ENCODE results near the gene PRKAB2.
"Not testable (repeated sequence)": the region's sequence is repeated elsewhere in the genome, so short reads cannot be mapped to it uniquely, and the experiment has no call there.

Gene PRKAB2

DNA sequence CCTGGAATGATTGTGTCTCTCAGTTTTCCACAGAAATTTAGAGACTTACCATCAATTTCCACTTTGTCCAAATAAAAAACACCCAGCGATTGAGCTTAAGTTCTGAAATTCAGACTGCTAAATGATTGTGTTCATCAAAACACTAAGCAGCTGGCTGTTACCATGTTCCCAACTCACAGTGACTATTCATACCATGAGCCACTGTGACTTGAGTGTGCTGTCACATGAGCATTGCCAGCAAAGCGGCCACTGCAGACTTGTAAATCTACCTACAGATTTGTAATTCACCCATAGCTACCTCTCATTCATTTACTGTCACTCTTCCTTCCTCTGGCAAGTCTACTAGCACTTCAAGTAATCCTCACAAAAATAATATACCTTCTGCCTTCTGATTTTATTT, 17.2 kb upstream of the PRKAB2 start:
- in situ Hi-C loops (cut with HindIII; ENCODE audit: low pct_ligation_motif_present, low pct_unique_long_range_greater_than_20kb, low sequenced_read_pairs): no loop called here
- no peak for DNase-seq

GRCh38 chr1:147185432-147185831, 13.2 kb upstream of the PRKAB2 start:
- DNase-seq: no peak
- in situ Hi-C loops (cut with HindIII; ENCODE audit: low pct_ligation_motif_present, low pct_unique_long_range_greater_than_20kb, low sequenced_read_pairs): no loop called here

- in situ Hi-C loops (cut with HindIII; ENCODE audit: low pct_ligation_motif_present, low pct_unique_long_range_greater_than_20kb, low sequenced_read_pairs): no loop called here
- no peak for DNase-seq
These were observed 5.5 kb upstream of the PRKAB2 start for GRCh38 chr1:147177611-147178380.

DNA sequence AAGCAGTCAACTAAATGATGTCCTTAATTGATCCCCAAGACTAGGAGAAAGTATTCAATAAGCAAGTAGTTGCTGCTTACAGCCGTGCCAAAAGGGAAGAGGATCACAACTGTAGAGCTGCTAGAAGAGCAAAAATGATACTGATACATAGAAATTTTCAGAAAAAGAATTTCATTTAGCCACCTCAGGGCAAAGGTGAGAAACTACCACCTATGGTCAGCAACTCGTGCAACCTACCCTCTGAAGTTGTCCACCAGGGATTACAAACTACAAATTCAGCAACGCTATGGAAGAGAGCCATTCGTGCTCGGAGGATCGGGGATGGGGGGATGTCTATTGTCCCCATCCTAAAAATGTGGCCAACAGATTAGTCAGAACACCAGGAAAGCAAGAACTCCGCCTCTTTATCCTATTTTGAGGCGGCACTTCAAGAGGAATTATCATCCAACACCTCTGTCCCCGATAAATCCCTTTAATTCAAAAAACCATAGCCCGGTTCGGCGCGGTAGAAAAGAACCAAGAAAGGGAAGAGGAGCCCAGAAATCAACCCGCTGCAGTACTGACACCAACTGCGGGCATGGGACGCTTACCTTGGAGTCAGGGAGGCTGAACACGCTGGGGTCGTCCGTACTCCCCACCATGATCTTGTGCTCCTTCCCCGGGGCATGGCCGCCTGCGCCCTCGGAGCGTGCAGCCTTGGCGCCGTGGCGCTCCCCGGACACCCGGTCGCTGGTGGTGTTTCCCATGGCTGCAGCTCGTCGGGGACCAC, 687 bp downstream of the PRKAB2 start:
- in situ Hi-C loops (cut with HindIII; ENCODE audit: low pct_ligation_motif_present, low pct_unique_long_range_greater_than_20kb, low sequenced_read_pairs): no loop called here
- DNase-seq: peak; percentile 11

GRCh38 chr1:147169840-147170674, 2.2 kb downstream of the PRKAB2 start:
- in situ Hi-C loops (cut with HindIII; ENCODE audit: low pct_ligation_motif_present, low pct_unique_long_range_greater_than_20kb, low sequenced_read_pairs): no loop called here
- no peak for DNase-seq

GRCh38 chr1:147169171-147169570, 3.1 kb downstream of the PRKAB2 start:
- DNase-seq: no peak
- in situ Hi-C loops (cut with HindIII; ENCODE audit: low pct_ligation_motif_present, low pct_unique_long_range_greater_than_20kb, low sequenced_read_pairs): no loop called here

DNA sequence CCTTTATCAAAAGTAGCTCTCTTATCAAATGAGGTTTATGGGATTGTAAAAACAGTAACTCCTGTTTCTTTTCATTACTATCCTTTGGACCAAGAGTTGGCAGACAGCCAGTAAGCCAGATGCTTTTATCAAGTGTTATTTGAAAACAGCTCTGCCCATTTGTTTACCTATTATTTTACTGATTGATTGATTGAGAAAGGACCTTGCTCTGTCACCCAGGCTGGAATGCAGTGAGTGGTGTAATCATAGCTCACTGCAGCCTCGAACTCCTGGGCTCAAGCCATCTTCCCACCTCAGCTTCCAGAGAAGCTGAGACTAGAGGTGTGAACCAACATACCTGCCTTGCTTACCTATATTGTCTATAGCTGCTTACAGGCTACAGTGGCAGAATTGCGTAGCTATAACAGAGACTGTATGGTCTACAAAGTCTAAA, 3.6 kb downstream of the PRKAB2 start:
- DNase-seq: peak; percentile 23
- in situ Hi-C loops (cut with HindIII; ENCODE audit: low pct_ligation_motif_present, low pct_unique_long_range_greater_than_20kb, low sequenced_read_pairs): no loop called here

GRCh38 chr1:147167365-147167764, 4.9 kb downstream of the PRKAB2 start:
- peak; percentile 95 for DNase-seq
- in situ Hi-C loops (cut with HindIII; ENCODE audit: low pct_ligation_motif_present, low pct_unique_long_range_greater_than_20kb, low sequenced_read_pairs): no loop called here

DNA sequence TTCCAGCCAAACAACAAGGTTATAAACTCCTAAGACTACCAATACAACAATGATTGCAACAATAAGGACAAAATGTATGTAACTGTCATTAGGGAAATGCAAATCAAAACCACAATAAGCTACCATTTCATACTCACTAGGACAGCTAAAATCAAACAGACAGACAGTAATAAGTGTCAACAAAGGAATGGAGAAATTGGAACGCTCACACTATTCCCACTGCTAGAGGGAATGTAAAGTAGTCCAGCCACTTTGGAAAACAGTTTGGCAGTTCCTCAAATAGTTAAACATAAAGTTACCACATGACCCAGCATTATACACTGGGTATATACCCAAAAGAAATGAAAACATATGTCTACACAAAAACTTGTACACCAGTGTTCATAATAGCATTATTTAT, 9.3 kb downstream of the PRKAB2 start:
- no peak for DNase-seq
- in situ Hi-C loops (cut with HindIII; ENCODE audit: low pct_ligation_motif_present, low pct_unique_long_range_greater_than_20kb, low sequenced_read_pairs): no loop called here

GRCh38 chr1:147162093-147162492, 10.2 kb downstream of the PRKAB2 start:
- DNase-seq: no peak
- in situ Hi-C loops (cut with HindIII; ENCODE audit: low pct_ligation_motif_present, low pct_unique_long_range_greater_than_20kb, low sequenced_read_pairs): no loop called here

- in situ Hi-C loops (cut with HindIII; ENCODE audit: low pct_ligation_motif_present, low pct_unique_long_range_greater_than_20kb, low sequenced_read_pairs); DNase-seq: not testable (repeated sequence)
These were observed 15.2 kb downstream of the PRKAB2 start for GRCh38 chr1:147157116-147157515.

- in situ Hi-C loops (cut with HindIII; ENCODE audit: low pct_ligation_motif_present, low pct_unique_long_range_greater_than_20kb, low sequenced_read_pairs): no loop called here
- DNase-seq: no peak
These were observed 15.6 kb downstream of the PRKAB2 start for GRCh38 chr1:147156642-147157041.

DNA sequence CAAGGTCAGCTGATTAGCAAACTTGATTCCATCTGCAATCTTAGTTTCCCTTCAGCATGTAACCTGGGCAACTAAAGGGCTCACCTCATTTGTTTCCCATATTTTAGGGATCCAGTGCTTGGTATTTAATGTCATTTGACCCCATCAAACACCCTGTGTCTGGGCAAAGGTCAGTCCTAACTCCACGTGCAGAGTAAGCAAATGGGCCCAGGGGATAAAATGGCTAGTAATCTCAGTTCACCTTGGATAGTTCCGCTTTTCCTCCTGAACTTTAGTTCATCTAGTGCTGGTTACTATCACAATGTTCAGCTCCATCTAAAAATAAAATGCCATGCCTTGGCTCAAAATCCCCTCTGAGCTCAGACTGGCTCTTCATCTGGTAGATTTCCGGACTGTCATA, 19.5 kb downstream of the PRKAB2 start:
- in situ Hi-C loops (cut with HindIII; ENCODE audit: low pct_ligation_motif_present, low pct_unique_long_range_greater_than_20kb, low sequenced_read_pairs): no loop called here
- no peak for DNase-seq

DNA sequence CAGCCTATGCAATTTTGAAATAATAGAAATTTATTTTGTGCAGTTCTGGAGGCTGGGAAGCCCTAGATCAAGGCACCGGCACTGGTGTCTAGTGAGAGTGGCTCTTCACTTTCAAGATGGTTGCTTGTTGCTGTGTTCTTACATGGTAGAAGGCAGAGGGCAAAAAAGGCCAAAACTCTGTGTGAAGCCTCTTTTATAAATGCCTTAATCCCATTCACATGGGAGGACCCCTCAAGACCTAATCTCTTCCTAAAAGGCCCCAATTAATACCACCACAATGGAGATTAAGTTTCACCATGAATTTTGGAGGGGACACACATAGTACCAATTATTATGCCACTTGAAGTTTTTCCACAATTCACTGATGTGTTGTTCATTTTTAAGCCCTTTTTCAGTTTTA, 21.0 kb downstream of the PRKAB2 start:
- DNase-seq: no peak
- in situ Hi-C loops (cut with HindIII; ENCODE audit: low pct_ligation_motif_present, low pct_unique_long_range_greater_than_20kb, low sequenced_read_pairs): no loop called here

DNA sequence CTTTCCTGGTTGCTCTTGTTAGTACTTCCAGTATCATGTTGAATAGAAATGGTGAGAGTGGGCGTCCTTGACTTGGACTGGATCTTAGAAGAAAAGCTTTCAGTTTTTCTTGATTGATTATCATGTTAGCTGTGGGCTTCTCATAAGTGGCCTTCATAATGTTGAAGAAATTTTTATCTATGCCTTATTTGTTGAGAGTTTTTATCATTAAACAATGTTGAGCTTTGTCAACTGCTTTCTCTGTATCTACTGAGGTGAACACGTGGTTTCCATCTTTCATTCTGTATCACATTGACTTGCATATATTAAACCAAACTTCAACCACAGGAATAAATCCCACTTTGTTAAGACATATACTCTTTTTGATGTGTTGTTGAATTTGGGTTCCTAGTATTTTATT, 29.4 kb downstream of the PRKAB2 start:
- no peak for DNase-seq
- in situ Hi-C loops (cut with HindIII; ENCODE audit: low pct_ligation_motif_present, low pct_unique_long_range_greater_than_20kb, low sequenced_read_pairs): no loop called here

- in situ Hi-C loops (cut with HindIII; ENCODE audit: low pct_ligation_motif_present, low pct_unique_long_range_greater_than_20kb, low sequenced_read_pairs); DNase-seq: not testable (repeated sequence)
These were observed 41.5 kb downstream of the PRKAB2 start for GRCh38 chr1:147130721-147131120.

DNA sequence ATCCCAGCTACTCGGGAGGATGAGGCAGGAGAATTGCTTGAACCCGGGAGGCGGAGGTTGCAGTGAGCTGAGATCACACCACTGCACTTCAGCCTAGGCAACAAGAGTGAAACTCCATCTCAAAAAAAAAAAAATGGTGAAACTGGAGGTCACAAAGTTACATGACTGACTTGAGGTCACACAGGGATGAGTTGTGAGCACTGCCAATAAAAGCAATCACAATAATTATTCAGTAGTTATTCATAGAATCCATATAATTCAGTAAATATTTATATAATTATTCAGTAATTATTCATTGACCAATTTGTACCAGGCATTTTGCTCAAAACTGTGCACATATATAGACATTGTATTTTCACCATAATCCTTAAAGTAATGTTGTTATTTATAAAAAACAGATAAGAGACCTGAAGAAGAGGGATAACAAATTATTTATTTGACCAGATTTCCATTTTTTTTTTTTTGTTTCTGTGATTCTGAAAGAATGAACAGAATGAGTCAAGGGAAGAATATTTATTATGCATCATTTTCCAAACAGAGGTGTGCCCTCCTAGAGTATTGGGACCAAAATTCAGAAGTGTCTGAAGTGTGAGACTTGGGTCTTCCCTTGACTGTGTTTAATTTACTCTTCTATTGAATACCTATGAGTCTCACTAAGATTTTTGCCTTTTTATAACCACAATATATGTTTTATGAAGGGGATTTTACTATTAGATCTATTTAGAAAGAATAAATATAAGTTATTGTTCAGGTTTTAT, 43.0 kb downstream of the PRKAB2 start:
- DNase-seq: no peak
- in situ Hi-C loops (cut with HindIII; ENCODE audit: low pct_ligation_motif_present, low pct_unique_long_range_greater_than_20kb, low sequenced_read_pairs): no loop called here

GRCh38 chr1:147124266-147124665, 48.0 kb downstream of the PRKAB2 start:
- no peak for DNase-seq
- in situ Hi-C loops (cut with HindIII; ENCODE audit: low pct_ligation_motif_present, low pct_unique_long_range_greater_than_20kb, low sequenced_read_pairs): no loop called here

Data from ACHN (cell line).